ENCODE measurements around the gene DUS2.
"Not testable (repeated sequence)": the region's sequence is repeated elsewhere in the genome, so short reads cannot be mapped to it uniquely, and the experiment has no call there.

The DUS2 gene

GRCh38 chr16:68000450-68000849 lies 22.6 kb upstream of the DUS2 start:
- TF ChIP-seq ZFX (IDR thresholded peaks at IDR 0.05; ENCODE audit: borderline replicate concordance) (no peak), CTCF (IDR thresholded peaks at IDR 0.05) (no peak)
- no peak overlapping the region for H3K27ac ChIP-seq

- TF ChIP-seq ZFX (IDR thresholded peaks at IDR 0.05; ENCODE audit: borderline replicate concordance), result no peak
- no peak for TF ChIP-seq CTCF (IDR thresholded peaks at IDR 0.05)
These were observed 20.1 kb upstream of the DUS2 start for GRCh38 chr16:68003031-68003430.

GRCh38 chr16:68005211-68005610 lies 17.9 kb upstream of the DUS2 start:
- TF ChIP-seq ZFX (IDR thresholded peaks at IDR 0.05; ENCODE audit: borderline replicate concordance) (no peak), CTCF (IDR thresholded peaks at IDR 0.05) (no peak)
- no peak overlapping the region for H3K27ac ChIP-seq

More at GRCh38 chr16:68003031-68003430, 20.1 kb upstream of the DUS2 start:
- no peak overlapping the region for H3K27ac ChIP-seq

- no peak overlapping the region for H3K27ac ChIP-seq
- no peak for TF ChIP-seq CTCF (IDR thresholded peaks at IDR 0.05)
- no peak for TF ChIP-seq ZFX (IDR thresholded peaks at IDR 0.05; ENCODE audit: borderline replicate concordance)
These were observed 17.2 kb upstream of the DUS2 start for GRCh38 chr16:68005786-68006286.

- TF ChIP-seq CTCF (IDR thresholded peaks at IDR 0.05) (no peak), ZFX (IDR thresholded peaks at IDR 0.05; ENCODE audit: borderline replicate concordance) (no peak)
- H3K27ac ChIP-seq, result no peak overlapping the region
These were observed 13.8 kb upstream of the DUS2 start for GRCh38 chr16:68009157-68009735.

GRCh38 chr16:68009872-68010271 lies 13.2 kb upstream of the DUS2 start:
- not testable (repeated sequence) for H3K27ac ChIP-seq

- TF ChIP-seq CTCF (IDR thresholded peaks at IDR 0.05) (no peak), ZFX (IDR thresholded peaks at IDR 0.05; ENCODE audit: borderline replicate concordance) (no peak)
- no peak overlapping the region for H3K27ac ChIP-seq
These were observed 9.6 kb upstream of the DUS2 start for GRCh38 chr16:68013440-68013839.

GRCh38 chr16:68015681-68016080 lies 7.4 kb upstream of the DUS2 start, which contains the start of gene DPEP2NB:
DPEP2NB (minus strand) TSS chr16:68015911; CDS start chr16:68015770, 141 bp downstream.
- H3K27ac ChIP-seq, result no peak within 1 kb of the TSS
- TF ChIP-seq ZFX (IDR thresholded peaks at IDR 0.05; ENCODE audit: borderline replicate concordance) (no peak), CTCF (IDR thresholded peaks at IDR 0.05) (no peak)
